HEK293T (cell line): ENCODE results near the gene UBE2O.
A peak's percentile ranks its signal among the peaks of the same experiment; 100 is the strongest.

ENCODE experiments used
- CTCF ChIA-PET: fragments of 350-600 bp; formaldehyde crosslinking; extraction: SDS; loops from one replicate; lab custom pipeline; 2021; ENCODE audit warnings: antibody characterized with exemption, inconsistent platforms; lab: Yijun Ruan, JAX
- POLR2A ChIA-PET: fragments of 350-600 bp; formaldehyde crosslinking; extraction: SDS; loops from one replicate; lab custom pipeline; 2020; ENCODE audit warnings: antibody characterized with exemption, inconsistent platforms; lab: Yijun Ruan, JAX
- DNase-seq: peaks from one replicate; pipeline ENCODE4 v3.0.0; 2012; ENCODE audit warnings: mixed read lengths; ENCODE audit errors: extremely low spot score
- ARNT ChIP-seq: fragments of 450-650 bp; IDR thresholded peaks from 2 replicates; pipeline ENCODE4 v1.6.1; 2017; ENCODE audit warnings: mild to moderate bottlenecking
- BHLHE40 ChIP-seq: fragments of 450-650 bp; IDR thresholded peaks from 2 replicates; pipeline ENCODE4 v1.6.1; 2016; ENCODE audit warnings: mild to moderate bottlenecking, moderate library complexity, borderline replicate concordance
- CTBP1 ChIP-seq: fragments of 450-650 bp; IDR thresholded peaks from 2 replicates; pipeline ENCODE4 v1.6.1; 2016; ENCODE audit warnings: borderline replicate concordance
- ELF4 ChIP-seq: fragments of 450-650 bp; IDR thresholded peaks from 2 replicates; pipeline ENCODE4 v1.6.1; 2017; ENCODE audit warnings: antibody characterized with exemption
- FOXA1 ChIP-seq: fragments of 450-650 bp; IDR thresholded peaks from 2 replicates; pipeline ENCODE4 v1.6.1; 2016; ENCODE audit warnings: mild to moderate bottlenecking
- FOXK2 ChIP-seq: fragments of 450-650 bp; IDR thresholded peaks from 2 replicates; pipeline ENCODE4 v1.6.1; 2016; ENCODE audit warnings: mild to moderate bottlenecking
- FOXM1 ChIP-seq: fragments of 450-650 bp; IDR thresholded peaks from 2 replicates; pipeline ENCODE4 v1.6.1; 2017; ENCODE audit warnings: mild to moderate bottlenecking, borderline replicate concordance
- HDGF ChIP-seq: fragments of 450-650 bp; IDR thresholded peaks from 2 replicates; pipeline ENCODE4 v1.6.1; 2017; ENCODE audit warnings: antibody characterized with exemption, borderline replicate concordance
- L3MBTL2 ChIP-seq: fragments of 450-650 bp; conservative IDR thresholded peaks from 2 replicates; pipeline ENCODE4 v1.6.1; 2016; ENCODE audit warnings: mild to moderate bottlenecking
- LEF1 ChIP-seq: fragments of 450-650 bp; IDR thresholded peaks from 2 replicates; pipeline ENCODE4 v1.6.1; 2017; ENCODE audit warnings: mild to moderate bottlenecking, borderline replicate concordance
- NFRKB ChIP-seq: fragments of 450-650 bp; IDR thresholded peaks from 2 replicates; pipeline ENCODE4 v1.6.1; 2016; ENCODE audit warnings: mild to moderate bottlenecking, moderate library complexity
- PKNOX1 ChIP-seq: fragments of 450-650 bp; IDR thresholded peaks from 2 replicates; pipeline ENCODE4 v1.6.1; 2016
- SP1 ChIP-seq: fragments of 450-650 bp; IDR thresholded peaks from 2 replicates; pipeline ENCODE4 v1.6.1; 2017
- SUZ12 ChIP-seq: fragments of 450-650 bp; IDR thresholded peaks from 2 replicates; pipeline ENCODE4 v1.6.1; 2016; ENCODE audit warnings: mild to moderate bottlenecking
- TARDBP ChIP-seq: fragments of 450-650 bp; IDR thresholded peaks from 2 replicates; pipeline ENCODE4 v1.6.1; 2016
- ZNF384 ChIP-seq: fragments of 450-650 bp; IDR thresholded peaks from 2 replicates; pipeline ENCODE4 v1.6.1; 2016

UBE2O gene

GRCh38 chr17:76417499-76418143 lies 35.3 kb downstream of the UBE2O start:
- CTCF ChIA-PET: interaction anchor here (0.9 to 2.5 kb wide), 3 partner anchors 9 to 89 kb away, joined by 4 to 8 read pairs (median 4); no protein-coding TSS in a partner anchor
- POLR2A ChIA-PET: interaction anchor here (0.8 to 1.4 kb wide), 4 partner anchors 18 to 140 kb away, joined by 3 read pairs; no protein-coding TSS in a partner anchor
- DNase-seq: no peak
- no peak for TF ChIP-seq SP1
- no peak for TF ChIP-seq CTBP1
- no peak for TF ChIP-seq NFRKB
- no peak for TF ChIP-seq ZNF384
- no peak for TF ChIP-seq ELF4

DNA sequence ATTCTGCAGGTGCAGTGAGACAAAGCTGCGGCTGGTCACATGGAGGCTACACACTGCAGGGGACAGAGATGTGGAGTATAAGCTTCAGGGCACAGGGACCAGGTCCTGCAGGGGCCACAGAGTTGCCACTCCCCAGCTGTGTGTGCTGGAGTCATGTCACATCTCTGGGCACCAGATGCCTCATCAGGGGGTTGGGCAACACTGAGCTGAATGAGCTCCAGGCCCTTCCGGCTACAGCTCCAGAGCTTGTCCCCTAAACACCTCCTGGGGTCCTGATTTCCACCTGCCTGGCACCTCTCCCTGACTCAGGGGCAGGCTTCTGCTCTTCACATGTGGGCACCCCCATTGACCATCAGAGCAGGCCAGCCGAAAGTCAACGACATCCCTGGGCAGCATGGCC lies 36.1 kb downstream of the UBE2O start:
- CTCF ChIA-PET: interaction anchor here (0.9 to 2.5 kb wide), 3 partner anchors 8 to 90 kb away, joined by 4 to 8 read pairs (median 4); no protein-coding TSS in a partner anchor
- DNase-seq: no peak
- POLR2A ChIA-PET: interaction anchor here (0.6 to 1.4 kb wide), 5 partner anchors 18 to 140 kb away, joined by 3 read pairs; no protein-coding TSS in a partner anchor
- TF ChIP-seq TARDBP (no peak), FOXM1 (no peak), SP1 (no peak), ZNF384 (no peak), ARNT (no peak), ELF4 (no peak), HDGF (no peak), NFRKB (no peak), CTBP1 (no peak), PKNOX1 (no peak), FOXK2 (no peak), SUZ12 (no peak)

- DNase-seq: no peak
- POLR2A ChIA-PET: interaction anchor here (0.6 to 1.4 kb wide), 5 partner anchors 19 to 141 kb away, joined by 3 read pairs; no protein-coding TSS in a partner anchor
- CTCF ChIA-PET: interaction anchor here (1.6 kb wide), 1 partner anchor 19 kb away, joined by 4 read pairs; no protein-coding TSS in a partner anchor
- no peak for TF ChIP-seq FOXM1
- TF ChIP-seq ELF4: no peak
- TF ChIP-seq FOXA1: no peak
- no peak for TF ChIP-seq ZNF384
- TF ChIP-seq ARNT: no peak
- TF ChIP-seq L3MBTL2: no peak
Measured at GRCh38 chr17:76416457-76416856, 36.5 kb downstream of the UBE2O start.

- TF ChIP-seq L3MBTL2 (no peak), PKNOX1 (no peak), NFRKB (no peak), SP1 (no peak), BHLHE40 (no peak), LEF1 (no peak), ZNF384 (no peak), FOXA1 (no peak), CTBP1 (no peak), ARNT (no peak), TARDBP (no peak), ELF4 (no peak), FOXK2 (no peak)
- DNase-seq: no peak
- CTCF ChIA-PET: no interaction called here
- POLR2A ChIA-PET: interaction anchor here (0.6 kb wide), 1 partner anchor 16 kb away, joined by 3 read pairs; no protein-coding TSS in a partner anchor
Measured at GRCh38 chr17:76415786-76416185, 37.2 kb downstream of the UBE2O start.

GRCh38 chr17:76414334-76415295 lies 38.3 kb downstream of the UBE2O start:
- TF ChIP-seq NFRKB (no peak), BHLHE40 (no peak), SUZ12 (no peak), TARDBP (no peak), ELF4 (no peak), CTBP1 (no peak), FOXA1 (no peak), L3MBTL2 (no peak), LEF1 (no peak), PKNOX1 (no peak), FOXM1 (no peak), HDGF (no peak), SP1 (no peak), ZNF384 (no peak)
- POLR2A ChIA-PET: interaction anchor here (0.6 to 1.2 kb wide), 3 partner anchors 17 to 143 kb away, joined by 3 to 4 read pairs (median 3); no protein-coding TSS in a partner anchor
- DNase-seq: peak; percentile 37
- CTCF ChIA-PET: interaction anchor here (0.7 to 1.6 kb wide), 4 partner anchors 16 to 93 kb away, joined by 3 to 7 read pairs (median 5); no protein-coding TSS in a partner anchor
